GM21723 (cell line): ENCODE data around the gene NT5E.
"Not testable (repeated sequence)": the region's sequence is repeated elsewhere in the genome, so short reads cannot be mapped to it uniquely, and the experiment has no call there.

Experiments used
- ATAC-seq: cut with Tn5 transposase; IDR thresholded peaks from one replicate; pipeline ENCODE4 v1.9.1; 2021; ENCODE audit warnings: mild to moderate bottlenecking, moderate library complexity; ENCODE audit not compliant: unreplicated experiment

Gene NT5E

DNA sequence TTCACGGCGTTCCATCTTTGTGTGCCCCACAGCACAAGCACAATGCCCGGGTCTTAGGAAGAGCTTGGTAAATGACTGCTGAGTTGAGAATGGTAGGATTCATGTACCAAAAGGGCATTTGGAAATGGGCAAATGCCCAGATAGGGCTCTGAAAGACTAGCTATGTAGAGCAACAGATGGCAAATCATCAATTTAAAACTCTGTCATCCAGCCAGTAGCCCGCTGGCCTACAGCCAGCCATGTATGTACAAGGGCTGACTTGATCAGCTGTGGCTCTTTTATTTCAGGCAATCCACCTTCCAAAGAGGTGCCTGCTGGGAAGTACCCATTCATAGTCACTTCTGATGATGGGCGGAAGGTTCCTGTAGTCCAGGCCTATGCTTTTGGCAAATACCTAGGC, 35.1 kb downstream of the NT5E start:
- no peak for ATAC-seq

DNA sequence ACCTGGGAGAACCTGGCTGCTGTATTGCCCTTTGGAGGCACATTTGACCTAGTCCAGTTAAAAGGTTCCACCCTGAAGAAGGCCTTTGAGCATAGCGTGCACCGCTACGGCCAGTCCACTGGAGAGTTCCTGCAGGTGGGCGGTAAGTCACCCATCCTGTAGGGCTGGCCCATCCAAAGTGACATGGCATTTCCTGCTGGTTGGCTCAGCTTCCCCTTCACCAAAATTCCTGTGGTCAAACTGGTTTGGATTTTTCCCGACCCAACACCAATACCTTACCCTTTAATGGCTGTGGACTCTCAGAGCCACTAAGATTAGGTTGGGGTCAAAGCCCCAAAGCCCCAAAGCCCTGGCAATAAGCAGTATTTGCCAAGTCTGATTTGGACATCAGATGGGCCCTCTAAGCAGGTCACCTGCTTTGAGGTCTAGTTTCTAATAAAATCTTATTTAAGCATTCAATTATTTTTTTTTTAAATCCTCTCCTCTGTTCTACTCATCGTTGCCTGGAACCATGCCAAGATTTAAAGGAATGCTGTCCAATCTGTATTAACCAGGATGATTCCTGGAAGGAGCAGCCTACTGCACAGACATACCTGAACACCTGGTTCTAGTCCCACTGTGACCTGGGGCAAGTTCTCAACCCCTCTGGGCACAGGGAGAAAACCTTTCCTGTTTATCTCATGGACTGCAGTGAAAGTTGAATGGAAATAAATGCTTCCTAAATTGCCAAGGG, 40.8 kb downstream of the NT5E start:
- no peak for ATAC-seq

DNA sequence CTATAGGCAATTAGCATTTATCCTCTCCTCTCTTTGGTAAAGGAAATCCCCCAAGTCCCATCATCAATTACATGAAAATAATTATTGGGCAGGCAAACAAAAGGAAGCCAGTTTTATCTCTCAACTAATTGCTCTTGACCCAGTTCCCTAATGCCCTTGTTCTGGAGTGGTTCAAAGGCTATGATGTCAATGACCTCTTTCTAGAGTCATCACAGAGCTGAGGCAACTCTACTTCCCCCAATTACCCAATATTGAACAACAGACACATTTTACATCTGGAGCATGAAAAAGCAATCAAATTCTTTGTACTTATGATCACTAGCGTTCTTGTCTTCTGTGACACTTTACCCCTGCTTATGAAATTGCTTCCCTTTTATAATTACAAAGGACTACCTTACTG, 43.5 kb downstream of the NT5E start:
- no peak for ATAC-seq

DNA sequence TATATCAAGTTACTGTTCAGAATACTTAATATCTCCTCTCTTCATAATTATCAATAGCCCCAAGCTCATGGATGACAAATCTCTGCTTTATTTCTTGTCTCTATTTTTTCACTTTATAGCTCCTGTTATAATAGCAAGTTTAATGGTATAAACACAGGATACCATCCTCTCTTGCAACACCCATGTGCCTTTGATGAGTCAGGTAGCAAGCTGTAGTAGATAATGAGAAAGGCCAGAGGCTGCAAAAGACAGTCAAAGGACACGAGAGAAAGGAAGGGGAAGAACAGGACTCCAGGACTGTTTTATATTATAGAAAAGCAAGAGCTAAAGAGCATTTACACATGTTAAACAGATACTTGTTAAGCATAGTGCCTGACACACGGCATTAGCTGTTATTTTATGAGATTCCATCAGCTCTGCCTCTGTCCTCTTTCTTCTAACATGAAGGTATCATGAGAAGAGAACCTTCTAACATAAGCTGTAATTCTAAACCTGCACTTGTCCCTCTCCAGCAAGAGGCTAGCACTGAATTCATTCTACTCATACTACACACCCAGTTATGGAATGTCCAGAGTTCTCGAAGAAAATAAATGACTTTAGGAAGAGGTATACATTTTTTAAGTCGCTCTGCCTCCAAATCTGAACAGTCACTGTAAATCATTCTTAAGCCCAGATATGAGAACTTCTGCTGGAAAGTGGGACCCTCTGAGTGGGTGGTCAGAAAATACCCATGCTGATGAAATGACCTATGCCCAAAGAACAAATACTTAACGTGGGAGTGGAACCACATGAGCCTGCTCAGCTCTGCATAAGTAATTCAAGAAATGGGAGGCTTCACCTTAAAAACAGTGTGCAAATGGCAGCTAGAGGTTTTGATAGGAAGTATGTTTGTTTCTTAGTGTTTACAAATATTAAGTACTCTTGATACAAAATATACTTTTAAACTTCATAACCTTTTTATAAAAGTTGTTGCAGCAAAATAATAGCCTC, 45.0 kb downstream of the NT5E start:
- no peak for ATAC-seq

DNA sequence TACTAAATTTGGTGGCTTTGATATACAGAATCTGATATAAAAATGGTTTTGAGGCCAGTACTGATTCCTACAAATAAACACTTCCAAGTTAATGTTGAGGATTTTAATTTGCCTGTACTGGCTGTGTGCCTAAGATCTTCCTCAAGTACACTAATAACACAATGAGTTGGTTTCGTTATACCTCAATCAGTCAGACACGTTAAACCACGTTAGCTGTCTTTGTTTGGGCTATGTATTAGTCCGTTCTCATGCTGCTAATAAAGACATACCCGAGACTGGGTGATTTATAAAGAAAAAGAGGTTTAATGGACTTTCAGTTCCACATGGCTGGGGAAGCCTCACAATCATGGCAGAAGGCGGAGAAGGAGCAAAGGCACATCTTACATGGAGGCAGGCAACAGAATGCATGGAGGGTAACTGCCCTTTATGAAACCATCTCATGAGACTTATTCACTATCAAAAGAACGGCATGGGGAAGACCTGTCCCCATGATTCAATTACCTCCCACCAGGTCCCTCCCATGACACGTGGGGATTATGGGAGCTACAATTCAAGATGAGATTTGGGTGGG, 46.2 kb downstream of the NT5E start:
- ATAC-seq = no peak

DNA sequence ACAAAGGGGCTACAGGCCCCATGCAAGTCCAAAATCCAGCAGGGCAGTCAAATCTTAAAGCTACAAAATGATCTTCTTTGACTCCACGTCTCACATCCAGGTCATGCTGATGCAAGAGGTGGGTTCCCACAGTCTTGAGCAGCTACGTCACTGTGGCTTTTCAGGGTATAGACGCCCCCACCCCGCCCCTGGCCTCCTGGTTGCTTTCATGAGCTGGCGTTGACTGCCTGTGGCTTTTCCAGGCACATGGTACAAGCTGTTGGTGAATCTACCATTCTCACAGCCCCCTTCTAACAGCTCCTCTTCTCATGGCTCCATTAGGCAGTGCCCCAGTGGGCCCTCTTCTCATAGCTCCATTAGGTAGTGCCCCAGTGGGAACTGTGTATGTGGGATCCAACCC, 47.0 kb downstream of the NT5E start:
- no peak for ATAC-seq

DNA sequence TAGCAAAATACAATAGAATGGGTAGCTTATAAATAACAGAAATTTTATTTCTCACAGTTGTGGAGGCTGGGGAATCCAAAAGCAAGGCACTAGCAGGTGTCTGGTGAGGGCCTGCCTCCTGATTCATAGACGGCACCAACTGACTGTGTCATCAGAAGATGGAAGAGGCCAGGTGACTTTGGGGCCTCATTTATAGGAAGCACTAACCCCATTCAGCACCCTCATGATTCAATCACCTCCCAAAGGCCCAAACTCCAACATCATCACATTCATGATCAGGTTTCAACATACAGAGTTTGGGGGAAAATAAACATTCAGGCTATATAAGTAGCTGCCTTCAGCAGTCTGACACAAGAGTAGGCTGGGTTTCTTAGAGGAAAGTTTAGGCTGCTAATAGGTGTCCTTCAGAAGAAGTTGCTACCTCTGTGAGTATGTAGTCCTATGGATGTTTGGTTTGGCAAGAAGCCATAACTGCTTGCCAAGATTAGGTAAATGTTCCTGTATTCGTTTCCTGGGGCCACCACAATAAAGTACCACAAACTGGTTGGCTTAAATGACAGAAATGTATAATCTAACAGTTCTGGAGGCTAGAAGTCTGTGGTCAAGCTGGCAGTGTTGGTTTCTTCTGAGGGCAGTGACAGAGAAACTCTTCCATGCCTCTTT, 48.8 kb downstream of the NT5E start:
- no peak for ATAC-seq

DNA sequence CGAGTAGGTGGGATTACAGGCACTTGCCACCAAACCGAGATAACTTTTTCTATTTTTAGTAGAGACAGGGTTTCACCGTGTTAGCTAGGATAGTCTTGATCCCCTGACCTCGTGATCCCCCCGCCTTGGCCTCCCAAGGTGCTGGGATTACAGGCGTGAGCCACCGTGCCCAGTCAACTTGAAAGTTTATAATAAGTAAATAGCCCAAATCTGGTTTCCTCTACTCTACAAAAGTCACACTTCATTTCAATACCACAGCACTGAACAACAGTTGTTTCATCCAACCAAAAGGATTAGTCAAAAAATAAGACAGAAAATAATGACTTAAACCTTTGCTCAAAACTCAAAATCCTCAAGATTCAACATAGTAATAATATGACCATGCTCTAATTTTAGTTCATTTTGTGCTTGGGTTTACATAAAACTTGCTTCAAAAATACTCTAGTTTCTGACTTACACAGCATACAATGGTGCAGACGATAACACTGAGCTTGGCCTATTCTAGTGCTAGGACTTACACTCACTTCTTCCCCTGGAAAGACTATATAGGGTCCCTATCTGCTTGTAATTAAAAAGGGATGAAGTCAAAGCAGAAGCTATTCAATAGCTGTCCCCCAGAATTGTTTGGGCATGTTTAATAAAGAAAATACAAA, 56.7 kb downstream of the NT5E start:
- no peak for ATAC-seq

DNA sequence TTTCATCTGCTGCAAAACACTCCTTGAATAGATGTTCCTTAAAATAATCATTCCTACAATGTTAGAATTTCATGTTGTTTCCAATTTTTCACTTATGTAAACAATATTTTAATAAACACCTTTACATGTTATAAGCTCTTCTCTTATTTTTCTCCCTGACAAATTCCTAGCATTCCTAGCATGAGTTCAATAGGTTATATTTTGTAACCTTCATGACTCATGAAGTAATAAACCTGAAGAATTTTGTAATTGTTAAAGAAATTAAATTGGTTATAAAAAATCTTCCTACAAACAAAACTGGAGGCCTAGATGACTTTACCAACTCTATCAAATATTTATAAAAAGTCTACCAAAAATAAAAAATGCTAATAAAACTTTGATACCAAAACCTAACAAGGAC, 66.3 kb downstream of the NT5E start:
- ATAC-seq = no peak

DNA sequence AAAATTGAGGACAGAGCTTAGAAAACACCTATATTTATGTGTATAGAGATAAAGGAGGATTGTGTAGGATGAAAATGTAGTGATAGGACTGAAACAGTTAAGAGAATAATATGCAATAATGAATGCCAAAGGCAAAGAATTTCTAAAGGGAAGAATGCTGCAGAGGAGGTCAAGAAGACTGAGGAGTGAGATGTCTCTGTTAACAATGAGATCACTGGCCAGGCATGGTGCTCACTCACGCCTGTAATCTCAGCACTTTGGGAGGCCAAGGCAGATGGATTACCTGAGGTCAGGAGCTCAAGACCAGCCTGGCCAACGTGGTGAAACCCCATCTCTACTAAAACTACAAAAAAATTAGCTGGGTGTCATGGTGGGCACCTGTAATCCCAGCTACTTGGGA, 74.4 kb downstream of the NT5E start:
- not testable (repeated sequence) for ATAC-seq

DNA sequence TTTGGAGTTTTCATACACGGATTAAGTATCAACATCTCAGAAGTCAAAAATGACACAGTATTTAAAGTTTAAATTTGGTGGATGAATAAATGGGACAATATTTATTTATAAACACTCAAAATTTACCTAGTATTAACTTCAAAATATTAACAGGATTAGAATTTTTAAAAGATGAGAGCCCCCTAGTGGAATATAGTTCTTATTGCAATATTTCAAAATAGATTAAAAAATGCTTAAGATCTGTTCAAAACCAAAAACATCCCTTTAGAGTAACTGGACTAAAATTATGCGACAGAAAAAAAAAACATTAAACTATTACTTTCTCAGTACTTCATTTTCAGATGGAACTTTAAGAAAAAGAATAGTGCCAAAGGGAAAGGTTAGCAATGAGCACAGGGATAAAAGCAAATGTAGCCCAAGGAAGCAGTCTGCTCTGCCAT, 87.2 kb downstream of the NT5E start:
- ATAC-seq = no peak

DNA sequence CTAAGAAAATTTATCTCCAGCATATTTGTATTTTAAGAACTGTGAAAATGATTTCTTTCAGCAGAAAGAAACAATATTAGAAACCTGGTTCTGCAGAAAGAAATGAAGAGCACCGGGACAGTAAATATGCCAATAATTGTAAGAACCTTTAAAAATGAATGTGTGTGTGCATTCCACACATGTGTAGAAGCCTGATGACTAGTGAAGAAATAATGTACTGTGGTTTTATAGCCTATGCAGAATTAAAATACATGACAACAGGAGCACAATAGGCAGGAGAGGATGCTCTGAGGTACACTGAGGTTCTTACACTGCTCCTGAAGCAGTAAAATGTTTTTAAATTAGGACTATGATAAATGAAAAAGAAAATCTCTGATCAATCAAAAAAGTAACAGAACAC, 94.9 kb downstream of the NT5E start:
- ATAC-seq = no peak
